Uterus (tissue), 2 donors: ENCODE results near the gene DNAAF9.

ENCODE experiments used
- POLR2A ChIP-seq, 2 donors: fragments of 450-650 bp; IDR thresholded peaks; one replicate each; pipeline ENCODE4 v1.6.1; 2016; ENCODE audit warnings: antibody characterized with exemption in 2 of 2, mild to moderate bottlenecking in 1 of 2, moderate library complexity in 1 of 2
- TF ChIP-seq, protein P1 (sequence below), 4 experiments: fragments of 200-600 bp in 2 of 4; fragments of 450-650 bp in 2 of 4; sonication (generic) in 2 of 4; IDR thresholded peaks; one replicate each; pipeline ENCODE4 v1.5.1; 2016 to 2019; ENCODE audit warnings: antibody characterized with exemption in 4 of 4, mild to moderate bottlenecking in 2 of 4, moderate library complexity in 1 of 4

DNA sequence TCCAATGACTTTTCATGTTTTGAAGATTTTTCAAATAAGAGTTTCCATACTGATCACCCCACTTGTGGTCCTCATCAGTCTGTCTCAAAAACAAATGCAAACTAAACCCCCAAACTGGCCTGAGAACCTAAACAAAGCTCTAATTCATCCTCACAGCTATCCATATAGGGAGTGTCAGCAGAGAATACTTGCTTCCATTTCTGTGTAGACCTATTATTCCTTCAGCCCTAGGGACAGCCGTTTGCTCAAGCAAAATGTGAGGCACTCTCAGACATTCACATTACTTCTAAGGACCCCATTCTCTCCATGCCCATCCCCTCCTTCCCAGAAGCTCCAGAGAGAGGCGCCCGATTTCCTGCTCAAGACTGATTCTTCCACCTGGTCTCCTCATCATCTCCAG, 24.6 kb downstream of the DNAAF9 start:
- TF ChIP-seq, protein P1, sequence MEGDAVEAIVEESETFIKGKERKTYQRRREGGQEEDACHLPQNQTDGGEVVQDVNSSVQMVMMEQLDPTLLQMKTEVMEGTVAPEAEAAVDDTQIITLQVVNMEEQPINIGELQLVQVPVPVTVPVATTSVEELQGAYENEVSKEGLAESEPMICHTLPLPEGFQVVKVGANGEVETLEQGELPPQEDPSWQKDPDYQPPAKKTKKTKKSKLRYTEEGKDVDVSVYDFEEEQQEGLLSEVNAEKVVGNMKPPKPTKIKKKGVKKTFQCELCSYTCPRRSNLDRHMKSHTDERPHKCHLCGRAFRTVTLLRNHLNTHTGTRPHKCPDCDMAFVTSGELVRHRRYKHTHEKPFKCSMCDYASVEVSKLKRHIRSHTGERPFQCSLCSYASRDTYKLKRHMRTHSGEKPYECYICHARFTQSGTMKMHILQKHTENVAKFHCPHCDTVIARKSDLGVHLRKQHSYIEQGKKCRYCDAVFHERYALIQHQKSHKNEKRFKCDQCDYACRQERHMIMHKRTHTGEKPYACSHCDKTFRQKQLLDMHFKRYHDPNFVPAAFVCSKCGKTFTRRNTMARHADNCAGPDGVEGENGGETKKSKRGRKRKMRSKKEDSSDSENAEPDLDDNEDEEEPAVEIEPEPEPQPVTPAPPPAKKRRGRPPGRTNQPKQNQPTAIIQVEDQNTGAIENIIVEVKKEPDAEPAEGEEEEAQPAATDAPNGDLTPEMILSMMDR (IDR thresholded peaks at IDR 0.05), result no peak
- no peak for TF ChIP-seq POLR2A (IDR thresholded peaks at IDR 0.05)
